Activated CD4-positive, alpha-beta T cell treated with anti-CD3 and anti-CD28 coated beads for 24 hours (primary cell): ENCODE data around the gene NR1I3.
A peak's percentile ranks its signal among the peaks of the same experiment; 100 is the strongest.
"Not testable (repeated sequence)": the region's sequence is repeated elsewhere in the genome, so short reads cannot be mapped to it uniquely, and the experiment has no call there.

Experiments used
- DNase-seq, 2 donors: peaks; one replicate each; pipeline ENCODE4 v3.0.0-alpha.2; 2020; ENCODE audit warnings: low read depth in 2 of 2

NR1I3 gene

DNA sequence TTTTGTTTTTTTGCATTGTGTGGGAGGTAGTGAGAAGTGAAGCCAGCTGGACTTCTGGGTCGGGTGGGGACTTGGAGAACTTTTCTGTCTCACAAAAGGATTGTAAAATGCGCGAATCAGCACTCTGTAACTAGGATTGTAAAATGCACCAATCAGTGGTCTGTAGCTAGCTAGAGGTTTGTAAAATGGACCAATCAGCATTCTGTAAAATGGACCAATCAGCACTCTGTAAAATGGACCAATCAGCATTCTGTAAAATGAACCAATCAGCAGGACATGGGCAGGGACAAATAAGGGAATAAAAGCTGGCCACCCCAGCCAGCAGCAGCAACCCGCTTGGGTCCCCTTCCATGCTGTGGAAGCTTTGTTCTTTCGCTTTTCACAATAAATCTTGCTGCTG is 12.1 kb upstream of the NR1I3 start:
- DNase-seq, result not testable (repeated sequence)

DNA sequence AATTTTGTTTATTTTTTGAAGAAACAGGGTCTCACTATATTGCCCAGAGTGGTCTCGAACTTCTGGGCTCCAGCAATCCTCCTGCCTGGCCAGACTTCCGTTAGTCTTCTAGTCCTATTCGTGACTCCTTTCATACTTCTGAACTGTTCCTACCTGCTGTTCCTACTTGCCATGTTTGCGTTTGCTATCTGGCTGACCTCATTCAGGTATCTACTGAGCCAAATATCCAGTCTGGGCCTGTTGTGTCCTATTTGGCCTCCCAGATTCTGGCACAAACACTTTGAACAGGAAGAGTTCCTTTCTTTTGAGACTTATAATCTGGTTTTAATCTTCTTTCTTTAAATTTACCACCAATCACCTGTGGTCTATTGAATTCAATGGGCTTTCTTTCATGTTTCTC is 6.9 kb upstream of the NR1I3 start:
- no peak for DNase-seq

- no peak for DNase-seq
These were observed 4.3 kb upstream of the NR1I3 start for GRCh38 chr1:161242313-161242712.

- no peak for DNase-seq
These were observed 3.7 kb upstream of the NR1I3 start for GRCh38 chr1:161241682-161242081.

GRCh38 chr1:161235957-161236775 is 1.8 kb downstream of the NR1I3 start:
- DNase-seq, result no peak

- DNase-seq, result no peak
These were observed 4.9 kb downstream of the NR1I3 start for GRCh38 chr1:161233102-161233501.

GRCh38 chr1:161230762-161231161 is 7.2 kb downstream of the NR1I3 start:
- no peak for DNase-seq

- DNase-seq, result no peak
These were observed 8.1 kb downstream of the NR1I3 start for GRCh38 chr1:161229896-161230295.

DNA sequence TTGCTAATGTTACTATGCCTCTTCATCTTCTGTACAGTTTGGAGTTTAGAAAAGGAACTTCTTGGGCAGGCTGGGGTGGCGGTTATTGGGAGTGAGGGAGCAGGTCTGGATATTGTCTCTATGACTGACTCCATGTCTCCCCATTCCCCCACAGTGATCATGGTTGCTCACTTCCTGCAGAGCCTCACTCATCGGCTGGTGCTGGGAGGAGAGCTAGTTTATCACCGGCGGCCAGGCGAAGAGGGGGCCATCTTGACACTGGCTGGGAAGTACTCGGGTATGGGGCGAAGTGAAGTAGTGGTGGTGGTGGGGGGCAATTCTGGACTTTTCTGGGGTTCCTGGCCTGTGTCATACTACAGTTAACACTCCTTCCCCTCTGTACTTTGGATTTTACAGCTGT is 10.0 kb downstream of the NR1I3 start:
- DNase-seq, result no peak

DNA sequence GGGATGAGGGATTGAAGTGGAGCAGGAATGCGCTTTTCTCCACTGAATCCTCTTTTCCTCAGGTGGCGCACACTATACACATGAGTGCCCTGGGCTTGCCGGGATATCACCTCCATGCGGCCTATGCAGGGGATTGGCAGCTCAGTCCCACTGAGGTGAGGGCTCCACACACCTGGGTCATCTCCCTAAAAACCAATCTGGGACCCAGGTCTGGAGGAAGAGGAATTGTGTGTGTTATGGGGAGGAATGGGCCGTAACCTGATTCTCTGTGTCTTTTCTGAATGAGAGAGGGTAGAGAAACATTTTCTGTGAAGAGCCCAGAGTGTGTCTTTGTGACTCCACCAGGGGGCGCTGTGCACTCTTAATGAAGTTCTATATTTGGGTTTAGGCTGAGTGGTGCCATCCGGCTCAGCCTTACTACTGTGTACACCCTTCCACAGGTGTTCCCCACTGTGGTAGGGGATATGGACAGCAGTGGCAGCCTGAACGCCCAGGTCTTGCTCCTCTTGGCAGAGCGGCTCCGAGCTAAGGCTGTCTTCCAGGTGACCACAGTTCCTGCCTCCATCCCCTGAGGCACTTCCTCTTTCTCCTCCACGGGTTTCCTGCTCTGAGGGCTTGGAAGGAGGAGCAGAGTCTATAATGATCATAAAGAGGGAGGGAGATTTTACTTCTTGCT is 10.7 kb downstream of the NR1I3 start:
- peak; percentile 89 to 94 for DNase-seq

- no peak for DNase-seq
These were observed 11.2 kb downstream of the NR1I3 start for GRCh38 chr1:161226759-161227158.

- DNase-seq, result no peak
These were observed 11.7 kb downstream of the NR1I3 start for GRCh38 chr1:161226320-161226711.

GRCh38 chr1:161225534-161226319 is 12.3 kb downstream of the NR1I3 start, which contains the start of gene TOMM40L:
TSS of gene TOMM40L (plus strand) at chr1:161226060. CDS start at chr1:161226490, 430 bp downstream.
- peak; percentile 72 to 78 for DNase-seq

DNA sequence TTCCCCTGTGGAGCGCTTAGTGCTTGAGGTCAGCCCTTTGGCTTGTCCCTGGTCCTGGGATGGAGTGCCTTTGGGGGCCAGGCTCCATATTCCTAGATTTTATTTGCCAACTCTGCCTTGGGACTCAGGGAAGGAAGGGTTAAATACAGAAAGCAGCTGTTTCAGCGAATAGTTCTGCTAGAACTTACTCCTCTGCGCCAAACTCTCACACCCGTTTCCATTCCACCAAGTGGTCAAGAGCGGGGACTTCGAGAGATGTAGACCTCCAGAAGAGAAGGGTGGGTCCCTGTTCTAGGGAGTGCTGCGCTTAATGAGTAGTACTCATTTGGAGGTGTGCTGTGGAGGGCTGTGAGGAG is 12.8 kb downstream of the NR1I3 start:
- no peak for DNase-seq

- not testable (repeated sequence) for DNase-seq
These were observed 13.3 kb downstream of the NR1I3 start for GRCh38 chr1:161224695-161225087.

DNA sequence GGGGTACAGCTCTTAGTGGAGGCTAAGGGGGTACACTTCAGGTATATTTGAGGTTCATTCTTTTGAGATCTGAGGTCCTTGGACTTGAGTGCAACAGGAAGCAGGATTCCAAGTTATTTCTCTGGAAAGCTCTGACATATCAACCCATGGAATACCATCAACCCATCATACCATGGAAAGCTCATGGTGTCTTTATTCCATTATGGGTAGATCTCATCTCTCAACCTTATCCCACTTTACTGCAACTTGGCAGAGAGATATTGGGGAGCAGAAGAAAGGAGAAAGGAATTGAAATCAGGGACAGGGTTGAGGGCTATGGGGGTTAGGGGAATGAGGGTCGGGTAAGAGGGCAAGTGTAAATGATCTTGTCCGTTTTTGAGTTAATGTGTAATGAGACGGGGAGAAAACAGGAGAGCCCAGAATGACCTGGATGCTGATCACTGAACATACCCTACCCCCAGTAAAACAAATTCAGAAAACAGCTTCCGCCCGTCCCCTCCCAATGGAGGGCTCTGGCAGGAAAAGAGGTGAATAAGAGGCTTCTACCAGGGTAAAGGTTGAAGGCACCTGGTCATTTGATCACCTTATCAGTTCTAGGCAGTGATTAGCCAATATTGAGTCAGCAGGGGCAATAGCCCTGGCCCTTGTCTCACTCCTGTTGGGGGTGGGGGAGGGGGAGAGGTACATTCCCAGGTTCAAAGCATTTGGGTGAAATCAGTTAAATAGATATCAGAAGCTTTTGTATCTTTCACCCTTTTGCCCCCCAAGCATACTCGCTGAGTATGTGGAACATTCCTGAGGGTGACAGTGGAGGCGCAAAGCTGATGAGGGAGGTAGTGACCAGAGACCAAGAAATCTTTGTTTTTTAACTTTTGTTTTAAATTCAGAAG is 14.0 kb downstream of the NR1I3 start:
- DNase-seq, result no peak

GRCh38 chr1:161222175-161223019 is 15.6 kb downstream of the NR1I3 start:
- DNase-seq, result no peak

GRCh38 chr1:161220002-161220401 is 18.0 kb downstream of the NR1I3 start:
- DNase-seq, result no peak

GRCh38 chr1:161219078-161219892 is 18.7 kb downstream of the NR1I3 start:
- DNase-seq, result no peak
